Spinal cord (tissue), 10 donors: ENCODE data around the gene MYOCD. TPM values are rescaled to one million over a fixed set of nuclear protein-coding genes. Genes with fewer than 3 reads are reported as not detected.

Experiments
- DNase-seq, 6 donors: peaks; one replicate each; pipeline versions ENCODE4 v3.0.0 to v3.0.0-alpha.2; 2013 to 2015; ENCODE audit warnings: low spot score in 6 of 6, low read depth in 4 of 6
- H3K27ac ChIP-seq: one replicate; pipeline ENCODE4 v1.5.1; 2013; ENCODE audit warnings: low read depth, low read length, control low read depth
- H3K27me3 ChIP-seq: one replicate; pipeline ENCODE4 v1.6.1; 2013; ENCODE audit warnings: low read length; ENCODE audit not compliant: control insufficient read depth, insufficient read depth
- H3K36me3 ChIP-seq: one replicate; pipeline ENCODE4 v1.6.1; 2013; ENCODE audit warnings: low read length; ENCODE audit not compliant: control insufficient read depth, insufficient read depth
- H3K4me1 ChIP-seq: one replicate; pipeline ENCODE4 v1.6.1; 2013; ENCODE audit warnings: low read length; ENCODE audit not compliant: control insufficient read depth, insufficient read depth
- H3K4me3 ChIP-seq: one replicate; pipeline ENCODE4 v1.5.1; 2013; ENCODE audit warnings: low read depth, low read length, control low read depth
- H3K9me3 ChIP-seq: one replicate; pipeline ENCODE4 v1.6.1; 2013; ENCODE audit warnings: low read length; ENCODE audit not compliant: control insufficient read depth, insufficient read depth
- WGBS: methylation state at CpG from one replicate; pipeline ENCODE4 v1.1.5; 2013; ENCODE audit warnings: missing lambda C conversion rate; ENCODE audit not compliant: insufficient coverage; 5-methylcytosine and 5-hydroxymethylcytosine counted together
- polyA plus RNA-seq, 2 donors: library from polyadenylated mRNA; unstranded; fragments of 120-200 nt; gene quantifications; one replicate each; pipeline ENCODE4 v1.2.1, GENCODE V29; 2013; ENCODE audit not compliant: insufficient read length in 2 of 2
- total RNA-seq, 2 donors: library from RNA; depleted of rRNA in 1 of 2; stranded (reverse); fragments of 120-200 nt in 1 of 2; fragments of >200 nt in 1 of 2; gene quantifications; one replicate each; pipeline versions ENCODE4 v1.2.3 to v1.2.4, GENCODE V29; 2013 to 2014
- donor health status: healthy.

MYOCD gene
- total and polyA plus RNA-seq, 4 donors, result 0.20 to 0.94 (median 0.31) TPM

DNA sequence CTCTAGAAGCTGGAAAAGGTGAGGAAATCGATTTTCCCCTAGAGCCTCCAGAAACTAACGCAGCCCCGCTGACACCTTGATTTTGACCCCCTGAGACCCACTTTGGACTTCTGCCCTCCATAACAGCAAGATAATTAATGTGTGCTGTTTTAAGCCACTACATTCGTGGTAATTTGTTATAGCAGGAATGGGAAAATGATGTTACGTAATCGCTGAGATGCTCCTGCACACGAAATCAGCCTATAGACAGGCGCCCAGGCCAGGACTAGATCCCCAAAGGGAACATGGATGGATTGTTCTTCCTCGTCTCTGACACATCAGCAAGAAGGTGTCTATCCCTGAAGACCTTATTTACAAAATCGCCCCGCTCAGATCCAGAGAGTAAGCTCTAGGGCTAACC is 1.4 kb upstream of the MYOCD start:
- H3K36me3 ChIP-seq, result no peaks in the 10 kb centered on the region
- 76% methylated on average over 8 of the region's 11 CpGs for WGBS
- DNase-seq, result no peak
- H3K4me3 ChIP-seq, result no peak overlapping the region
- H3K27ac ChIP-seq, result no peak overlapping the region
- no peaks in the 10 kb centered on the region for H3K9me3 ChIP-seq
- peaks cover 14% of the 10 kb centered on the region for H3K4me1 ChIP-seq
- peaks cover 36% of the 10 kb centered on the region for H3K27me3 ChIP-seq

DNA sequence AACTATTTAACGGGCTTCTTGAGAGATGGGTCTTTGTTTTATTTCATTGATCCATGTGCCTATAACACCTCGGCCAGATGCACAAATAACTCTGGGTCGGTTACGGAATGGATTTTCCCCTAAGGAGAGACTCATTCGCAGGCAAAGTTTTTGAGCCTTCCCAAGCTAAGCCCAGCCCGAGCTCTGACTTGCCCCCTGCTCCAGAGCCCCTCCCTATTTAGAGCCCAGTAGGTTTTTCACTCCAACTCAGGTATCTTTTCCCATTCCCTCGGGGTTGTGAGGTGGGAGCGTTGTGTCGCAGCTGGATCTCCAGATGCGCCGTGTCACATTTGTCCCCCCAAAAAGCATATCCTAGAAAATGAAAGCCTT is 812 bp upstream of the MYOCD start:
- no peaks in the 10 kb centered on the region for H3K36me3 ChIP-seq
- WGBS, result 5% methylated on average over 4 of the region's 11 CpGs

DNA sequence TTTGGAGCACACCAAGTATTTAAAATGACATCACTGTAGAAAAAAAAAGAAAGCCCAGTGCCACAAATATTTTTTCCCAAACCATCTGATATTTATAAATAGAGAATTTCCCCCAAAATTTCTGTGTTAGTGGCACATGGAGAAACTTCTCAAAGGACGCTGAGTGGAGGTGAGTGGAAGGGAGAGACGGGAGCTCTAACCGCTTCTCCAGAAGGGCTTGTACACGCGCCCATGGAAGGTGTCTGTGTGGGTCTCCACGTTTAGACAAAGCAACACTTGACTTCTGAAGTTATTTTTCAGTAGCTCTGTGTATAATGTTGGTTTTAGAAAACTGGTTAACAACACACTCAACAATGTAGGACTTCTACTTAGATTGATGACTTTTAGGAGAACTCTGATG is 1.0 kb downstream of the MYOCD start:
- Histone ChIP-seq H3K9me3 (no peaks in the 10 kb centered on the region), H3K27ac (no peak overlapping the region), H3K4me1 (peaks cover 14% of the 10 kb centered on the region), H3K27me3 (peaks cover 36% of the 10 kb centered on the region), H3K4me3 (no peak overlapping the region), H3K36me3 (no peaks in the 10 kb centered on the region)
- 89% methylated on average over 3 of the region's 6 CpGs for WGBS
- no peak for DNase-seq

More for the DNA sequence above, 812 bp upstream of the MYOCD start:
- Histone ChIP-seq H3K27me3 (peaks cover 36% of the 10 kb centered on the region), H3K27ac (no peak overlapping the region), H3K4me1 (peaks cover 14% of the 10 kb centered on the region), H3K9me3 (no peaks in the 10 kb centered on the region), H3K4me3 (peak overlapping the region; percentile 44)
- DNase-seq, result no peak

DNA sequence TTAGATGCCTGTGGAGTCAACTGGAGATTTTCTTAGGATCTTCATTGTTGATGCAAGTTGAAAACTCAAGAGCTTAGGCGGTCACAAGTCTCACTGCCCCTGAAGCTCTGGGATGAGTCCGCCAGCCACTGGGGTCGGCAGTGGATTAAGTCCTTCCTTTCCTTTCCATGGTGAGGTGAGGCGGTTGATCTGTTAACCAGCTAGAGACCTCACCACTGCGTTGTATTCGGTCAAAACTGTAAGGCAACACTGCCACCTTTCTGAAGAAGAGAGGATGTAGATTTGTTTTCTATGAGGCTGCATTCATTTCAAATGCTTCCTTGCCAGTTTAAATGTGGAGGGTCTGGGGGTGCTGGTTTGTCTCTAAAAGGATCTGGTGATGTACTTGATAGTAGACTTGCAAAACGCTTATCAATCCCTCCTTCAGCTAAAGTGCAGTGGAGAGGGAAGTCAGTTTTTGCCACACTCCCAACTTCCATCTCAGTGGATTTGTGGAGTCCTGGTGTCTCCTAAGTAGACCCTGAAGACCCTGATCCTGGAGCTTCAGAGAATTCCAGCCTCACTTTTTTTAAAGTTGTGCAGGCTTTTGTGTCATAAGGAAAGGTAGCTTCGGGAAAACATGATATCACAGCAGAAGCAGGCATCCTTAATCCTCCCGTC is 1.7 kb downstream of the MYOCD start:
- Histone ChIP-seq H3K4me1 (peaks cover 14% of the 10 kb centered on the region), H3K4me3 (no peak overlapping the region), H3K9me3 (no peaks in the 10 kb centered on the region), H3K36me3 (no peaks in the 10 kb centered on the region), H3K27ac (no peak overlapping the region), H3K27me3 (peaks cover 36% of the 10 kb centered on the region)
- DNase-seq, result peak; percentile 41 to 92 (median 55)
- WGBS, result 42% methylated on average over 6 of the region's 9 CpGs

DNA sequence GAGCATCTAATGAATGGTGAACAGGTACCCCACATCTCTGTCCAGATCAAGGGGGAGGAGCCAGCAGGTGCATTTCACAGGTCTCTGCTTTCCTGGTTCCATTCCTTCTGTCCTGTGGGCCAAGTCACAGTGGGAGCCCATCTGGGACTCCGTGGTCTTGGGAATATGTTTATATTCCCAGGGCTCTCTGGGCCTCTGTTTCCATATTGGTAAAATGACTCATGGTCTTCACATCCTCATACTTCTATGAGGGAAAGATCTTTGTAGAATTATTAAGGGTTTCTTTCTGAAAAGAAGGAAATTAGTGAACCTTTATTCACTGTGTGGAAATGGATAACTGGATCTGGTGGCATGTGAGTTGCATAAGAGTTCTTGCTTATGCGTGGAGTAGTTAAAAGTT is 6.2 kb downstream of the MYOCD start:
- no peak overlapping the region for H3K27ac ChIP-seq
- H3K4me3 ChIP-seq, result no peak overlapping the region
- H3K36me3 ChIP-seq, result no peaks in the 10 kb centered on the region
- no peaks in the 10 kb centered on the region for H3K9me3 ChIP-seq
- no peaks in the 10 kb centered on the region for H3K4me1 ChIP-seq
- H3K27me3 ChIP-seq, result peaks cover 4% of the 10 kb centered on the region
- no CpG with 5 or more reads among the region's 2 CpGs for WGBS
- no peak for DNase-seq

DNA sequence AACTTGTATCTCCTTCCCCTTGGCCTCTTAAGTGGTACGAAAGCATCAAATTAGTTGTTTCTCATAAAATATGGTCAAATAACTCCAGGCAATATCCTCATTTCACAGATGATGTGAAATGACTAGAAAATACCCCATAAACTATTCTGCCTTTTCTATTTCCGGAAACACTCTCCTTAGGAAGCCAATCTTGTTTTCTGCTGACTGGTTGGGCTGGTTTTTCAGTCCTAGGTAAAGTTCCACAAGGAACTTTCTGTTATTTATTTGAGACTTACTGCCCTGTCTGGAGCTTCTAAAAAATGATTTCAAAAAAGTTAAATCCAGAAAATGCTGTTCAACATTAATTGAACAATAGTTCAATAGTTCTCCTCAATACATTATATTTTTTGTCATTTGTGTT is 7.3 kb downstream of the MYOCD start:
- no peak for DNase-seq
- Histone ChIP-seq H3K27ac (no peak overlapping the region), H3K27me3 (no peaks in the 10 kb centered on the region), H3K9me3 (no peaks in the 10 kb centered on the region), H3K4me1 (no peaks in the 10 kb centered on the region), H3K36me3 (no peaks in the 10 kb centered on the region), H3K4me3 (no peak overlapping the region)
- WGBS, result 100% methylated on average over 1 of the region's 2 CpGs

DNA sequence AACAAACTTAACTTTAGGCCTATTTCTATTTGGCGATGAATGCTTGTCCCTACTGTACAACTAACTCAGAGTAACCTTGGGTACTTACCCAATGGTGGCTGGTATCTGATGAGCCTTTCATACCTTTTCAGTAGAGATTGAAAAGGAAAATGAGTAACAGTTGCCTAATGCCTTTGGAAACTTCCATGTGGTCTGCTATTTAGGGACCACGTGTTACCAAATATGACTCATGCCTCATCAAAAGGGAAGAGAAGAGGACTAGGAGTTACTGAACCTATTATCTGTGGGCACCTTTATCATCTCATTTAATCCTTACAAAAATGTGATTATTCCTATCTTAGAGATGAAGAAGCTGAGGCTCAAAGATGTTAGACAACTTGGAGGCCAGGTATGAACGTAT is 8.1 kb downstream of the MYOCD start:
- no peak overlapping the region for H3K4me3 ChIP-seq
- no peak overlapping the region for H3K27ac ChIP-seq
- no peaks in the 10 kb centered on the region for H3K4me1 ChIP-seq
- no peak for DNase-seq
- no peaks in the 10 kb centered on the region for H3K9me3 ChIP-seq
- H3K27me3 ChIP-seq, result no peaks in the 10 kb centered on the region
- H3K36me3 ChIP-seq, result no peaks in the 10 kb centered on the region
- WGBS, result no CpG with 5 or more reads among the region's 3 CpGs

DNA sequence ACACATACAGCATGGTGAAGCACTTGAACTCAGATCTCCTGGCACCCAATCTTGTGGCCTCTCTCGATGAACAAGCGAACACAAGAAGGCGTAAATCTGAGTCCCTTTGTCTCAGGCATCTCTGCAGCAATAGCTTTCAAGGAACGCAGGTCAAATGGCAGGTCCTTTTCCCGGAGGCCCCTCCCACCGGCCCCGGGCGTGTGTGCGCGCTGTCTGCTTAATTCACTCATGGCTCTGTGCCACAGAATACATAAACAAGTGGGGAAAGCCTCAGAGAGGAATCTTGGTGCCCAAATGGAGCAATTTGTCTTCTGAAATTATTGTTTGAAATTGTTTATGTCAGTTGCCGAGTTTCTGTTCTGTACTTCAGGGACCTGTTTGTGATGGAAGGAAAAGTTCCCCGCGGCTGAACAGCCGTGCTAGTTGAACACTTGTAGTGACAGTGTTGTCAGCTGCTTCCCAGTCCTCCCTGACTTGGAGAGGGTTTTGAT is 14.8 kb downstream of the MYOCD start:
- H3K4me1 ChIP-seq, result no peaks in the 10 kb centered on the region

DNA sequence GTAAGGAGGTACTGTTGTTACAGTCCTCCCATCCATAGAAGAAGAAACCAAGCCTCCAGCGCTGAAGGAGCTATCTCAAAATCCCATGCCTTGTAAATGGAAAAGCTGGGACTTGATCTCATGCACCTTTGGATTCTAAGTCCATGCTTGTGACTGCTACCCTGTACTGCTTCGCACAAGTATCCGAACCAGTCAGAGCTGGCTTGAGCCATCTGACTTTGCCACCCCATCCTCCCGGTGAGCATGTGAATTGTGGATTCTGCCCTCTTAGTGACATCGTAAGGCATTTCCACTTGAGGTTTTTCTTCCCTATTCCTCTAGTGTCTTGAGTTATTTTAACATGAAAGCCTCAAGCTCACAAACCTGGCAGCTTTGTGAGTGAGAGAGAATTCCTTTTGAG is 15.3 kb downstream of the MYOCD start:
- Histone ChIP-seq H3K9me3 (no peaks in the 10 kb centered on the region), H3K27me3 (no peaks in the 10 kb centered on the region), H3K36me3 (no peaks in the 10 kb centered on the region), H3K4me3 (no peak overlapping the region), H3K27ac (no peak overlapping the region), H3K4me1 (no peaks in the 10 kb centered on the region)
- 80% methylated on average over 2 of the region's 5 CpGs for WGBS
- DNase-seq, result peak in 1 of 6 donors; percentile 20

More for the DNA sequence above, 14.8 kb downstream of the MYOCD start:
- no peaks in the 10 kb centered on the region for H3K27me3 ChIP-seq
- DNase-seq, result peak in 1 of 6 donors; percentile 67
- no peaks in the 10 kb centered on the region for H3K9me3 ChIP-seq
- H3K27ac ChIP-seq, result no peak overlapping the region
- WGBS, result 30% methylated on average over 10 of the region's 14 CpGs
- no peak overlapping the region for H3K4me3 ChIP-seq
- no peaks in the 10 kb centered on the region for H3K36me3 ChIP-seq

DNA sequence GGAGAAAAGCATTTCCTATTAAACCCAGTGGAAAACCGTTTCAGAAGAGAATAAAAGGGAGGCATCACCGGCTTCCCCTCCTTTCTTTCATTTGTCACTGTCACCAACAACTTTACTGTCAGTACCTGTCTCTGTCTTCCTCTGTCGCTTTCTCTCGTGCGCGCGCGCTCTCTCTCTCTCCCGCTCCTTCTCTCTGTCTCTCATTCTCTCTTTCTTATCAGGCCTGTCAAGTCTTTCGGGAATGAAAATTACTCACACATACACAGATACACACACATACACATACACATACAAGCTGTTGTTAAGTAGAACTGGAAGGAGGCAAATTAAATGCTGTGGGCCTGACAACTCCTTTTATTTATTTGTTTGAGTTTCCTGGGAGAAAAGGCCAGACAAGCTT is 17.6 kb downstream of the MYOCD start:
- H3K9me3 ChIP-seq, result no peaks in the 10 kb centered on the region
- no peaks in the 10 kb centered on the region for H3K27me3 ChIP-seq
- DNase-seq, result no peak
- H3K4me3 ChIP-seq, result no peak overlapping the region
- H3K4me1 ChIP-seq, result no peaks in the 10 kb centered on the region
- no peak overlapping the region for H3K27ac ChIP-seq
- H3K36me3 ChIP-seq, result no peaks in the 10 kb centered on the region
- WGBS, result 63% methylated on average over 1 of the region's 10 CpGs
